HG02571 (cell line): ENCODE data around the gene ADIRF.
"Not testable (repeated sequence)": the region's sequence is repeated elsewhere in the genome, so short reads cannot be mapped to it uniquely, and the experiment has no call there.

Experiments
- ATAC-seq: cut with Tn5 transposase; IDR thresholded peaks from one replicate; pipeline ENCODE4 v1.9.1; 2021; ENCODE audit warnings: mild to moderate bottlenecking, moderate library complexity; ENCODE audit not compliant: unreplicated experiment

Gene ADIRF

GRCh38 chr10:86968271-86968993 lies at the start of gene ADIRF:
Gene ADIRF, plus strand, starts transcription at chr10:86968482. Its CDS starts 63 bp downstream, at chr10:86968545.
- no peak for ATAC-seq

DNA sequence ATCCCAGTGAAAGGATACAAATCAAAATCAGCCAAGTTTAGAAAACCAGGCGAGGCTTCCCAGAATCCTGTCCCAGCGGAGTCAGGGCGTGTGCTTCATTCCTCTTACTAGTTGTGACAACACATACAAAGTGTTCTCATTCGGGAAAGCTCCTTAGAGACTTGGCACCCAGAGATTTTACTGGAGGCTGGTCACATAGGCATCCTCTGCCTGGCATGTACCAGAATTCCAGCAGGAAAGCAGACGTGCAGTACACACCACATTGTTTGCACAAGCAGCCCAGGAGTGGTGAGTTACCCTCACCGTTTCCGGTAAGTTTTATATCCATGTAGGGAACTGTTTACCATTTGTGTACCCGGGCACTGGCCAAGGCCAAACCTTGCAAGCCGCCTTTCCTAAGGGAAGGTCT lies 45.7 kb upstream of the ADIRF start:
- no peak for ATAC-seq

- no peak for ATAC-seq
These were observed 38.6 kb upstream of the ADIRF start for GRCh38 chr10:86929468-86930380.

DNA sequence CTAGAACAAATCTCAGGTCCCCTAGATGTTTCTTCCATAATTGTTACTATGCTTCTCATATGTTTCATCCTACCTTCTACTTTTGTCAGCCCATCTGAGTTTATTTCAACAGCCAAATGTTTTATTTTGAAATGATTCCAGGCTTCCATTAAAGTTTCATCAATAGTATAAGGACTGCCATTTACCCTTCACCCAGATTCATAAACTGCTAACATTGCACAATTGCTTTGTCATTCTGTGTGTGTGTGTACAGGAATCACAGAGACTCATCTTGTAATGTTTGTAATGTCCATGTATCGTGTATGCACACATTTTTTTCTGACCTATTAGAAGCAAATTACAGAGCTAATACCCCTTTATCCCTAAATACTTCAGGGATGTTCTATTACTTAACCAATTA lies 36.4 kb upstream of the ADIRF start:
- no peak for ATAC-seq

GRCh38 chr10:86932674-86933073 lies 35.6 kb upstream of the ADIRF start:
- ATAC-seq = no peak

DNA sequence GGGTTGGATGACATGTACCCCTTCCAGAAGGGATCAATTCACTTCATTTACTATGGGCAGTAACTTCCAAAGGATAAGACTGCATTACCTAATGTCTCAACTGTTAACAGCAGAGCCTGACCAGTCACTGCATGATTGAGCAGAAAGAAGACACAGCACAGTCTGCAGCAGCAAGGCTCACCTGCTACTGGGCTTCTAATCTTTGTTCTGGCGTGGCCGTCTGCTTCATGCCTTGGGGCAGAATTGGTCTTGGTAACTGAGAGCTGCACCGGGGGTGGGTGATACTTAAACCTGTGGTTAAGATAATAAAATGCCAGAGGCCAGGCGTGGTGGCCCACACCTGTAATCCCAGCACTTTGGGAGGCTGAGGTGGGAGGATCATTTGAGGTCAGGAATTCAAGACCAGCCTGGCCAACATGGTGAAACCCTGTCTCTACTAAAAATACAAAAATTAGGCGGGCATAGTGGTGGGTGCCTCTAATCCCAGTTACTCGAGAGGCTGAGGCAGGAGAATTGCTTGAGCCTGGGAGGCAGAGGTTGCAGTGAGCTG lies 34.0 kb upstream of the ADIRF start:
- not testable (repeated sequence) for ATAC-seq

DNA sequence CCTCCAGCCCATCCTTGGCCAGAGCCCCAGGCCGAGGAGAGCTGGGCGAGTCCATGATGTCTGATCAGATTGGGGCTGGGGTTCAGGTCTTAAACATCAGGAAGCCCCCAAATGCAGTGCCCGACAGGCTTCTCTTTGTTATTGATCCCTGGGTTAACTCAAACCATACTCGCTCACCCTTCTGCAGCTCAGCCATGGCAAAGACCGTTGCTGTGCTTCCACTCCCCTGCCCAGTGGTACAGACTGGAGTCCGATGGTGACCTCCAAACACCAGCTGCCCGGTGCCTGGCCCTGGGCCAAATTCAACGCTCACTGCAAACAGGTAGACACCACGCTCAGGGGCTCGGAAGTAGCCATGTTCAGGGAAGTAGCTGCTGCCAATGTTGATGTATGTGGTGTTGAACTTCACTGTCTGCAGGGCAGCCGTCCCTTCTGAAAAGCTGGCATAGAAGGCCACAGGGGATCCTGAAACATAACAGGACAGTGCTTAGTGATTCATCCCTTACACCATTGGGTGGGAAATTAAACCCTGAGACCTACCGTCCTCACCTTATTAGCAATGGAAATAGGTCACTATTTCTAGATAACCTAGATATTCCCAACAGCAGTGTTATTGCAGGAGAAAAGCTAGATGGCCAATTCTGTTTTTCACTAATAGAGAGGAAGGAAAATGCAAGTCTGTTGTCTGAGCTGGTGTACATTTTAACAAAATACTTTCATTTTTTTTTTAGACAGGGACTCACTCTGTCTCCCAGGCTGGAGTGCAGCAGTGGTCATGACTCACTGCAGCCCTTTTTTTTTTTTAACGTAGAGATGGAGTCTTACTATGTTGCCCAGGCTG lies 31.4 kb upstream of the ADIRF start:
- no peak for ATAC-seq

- no peak for ATAC-seq
These were observed 30.7 kb upstream of the ADIRF start for GRCh38 chr10:86937502-86938154.

GRCh38 chr10:86938260-86938659 lies 30.0 kb upstream of the ADIRF start:
- no peak for ATAC-seq

DNA sequence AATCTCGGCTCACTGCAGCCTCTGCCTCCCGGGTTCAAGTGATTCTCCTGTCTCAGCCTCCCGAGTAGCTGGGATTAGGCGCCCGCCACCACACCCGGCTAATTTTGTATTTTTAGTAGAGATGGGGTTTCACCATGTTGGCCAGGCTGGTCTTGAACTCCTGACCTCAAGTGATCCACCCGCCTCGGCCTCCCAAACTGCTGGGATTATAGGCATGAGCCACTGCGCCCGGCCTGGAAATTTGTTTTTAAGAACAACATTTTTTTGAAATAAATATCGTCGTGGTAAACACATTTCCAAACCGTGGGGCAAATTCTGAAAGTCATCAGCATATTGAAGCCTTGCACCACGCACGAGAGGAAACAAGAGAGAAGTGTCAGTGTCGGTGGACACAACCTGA lies 28.2 kb upstream of the ADIRF start:
- not testable (repeated sequence) for ATAC-seq

DNA sequence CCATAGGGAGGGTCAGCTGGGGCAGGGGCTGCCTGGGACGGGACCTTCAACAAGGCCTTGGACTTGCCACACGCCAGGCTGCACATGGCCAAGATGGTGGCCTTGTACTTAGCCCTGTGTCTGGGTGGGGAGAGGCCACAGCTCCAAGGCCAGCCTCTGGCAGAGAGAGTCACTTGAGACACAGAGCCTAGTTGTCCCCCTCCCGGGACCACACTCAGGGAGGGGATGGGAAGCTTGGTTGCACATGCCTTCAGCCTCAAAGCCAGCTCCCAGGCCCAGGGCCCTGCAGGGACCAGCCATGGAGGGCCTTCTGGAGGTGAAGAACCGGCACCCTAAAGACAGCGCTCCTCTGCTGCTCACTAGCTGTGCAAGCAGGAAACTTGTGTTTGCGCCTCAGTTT lies 27.6 kb upstream of the ADIRF start:
- ATAC-seq = no peak

DNA sequence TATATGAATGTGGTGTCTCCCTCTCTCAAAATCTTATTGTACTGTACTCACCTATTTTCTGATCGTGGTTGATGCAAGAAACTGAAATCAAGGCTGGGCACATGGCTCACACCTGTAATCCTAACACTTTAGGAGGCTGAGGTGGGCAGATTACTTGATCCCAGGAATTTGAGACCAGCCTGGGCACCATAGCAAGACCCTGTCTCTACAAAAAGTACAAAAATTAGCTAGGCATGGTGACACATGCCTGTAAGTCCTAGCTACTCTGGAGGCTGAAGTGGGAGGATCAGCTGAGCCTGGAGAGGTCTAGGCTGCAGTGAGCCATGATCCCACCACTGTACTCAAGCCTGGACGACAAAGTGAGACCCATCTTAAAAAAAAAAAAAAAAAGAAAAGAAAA lies 26.9 kb upstream of the ADIRF start:
- ATAC-seq = no peak

- ATAC-seq = no peak
These were observed 26.3 kb upstream of the ADIRF start for GRCh38 chr10:86941991-86942421.

GRCh38 chr10:86942441-86943315 lies 25.6 kb upstream of the ADIRF start:
- ATAC-seq = no peak

DNA sequence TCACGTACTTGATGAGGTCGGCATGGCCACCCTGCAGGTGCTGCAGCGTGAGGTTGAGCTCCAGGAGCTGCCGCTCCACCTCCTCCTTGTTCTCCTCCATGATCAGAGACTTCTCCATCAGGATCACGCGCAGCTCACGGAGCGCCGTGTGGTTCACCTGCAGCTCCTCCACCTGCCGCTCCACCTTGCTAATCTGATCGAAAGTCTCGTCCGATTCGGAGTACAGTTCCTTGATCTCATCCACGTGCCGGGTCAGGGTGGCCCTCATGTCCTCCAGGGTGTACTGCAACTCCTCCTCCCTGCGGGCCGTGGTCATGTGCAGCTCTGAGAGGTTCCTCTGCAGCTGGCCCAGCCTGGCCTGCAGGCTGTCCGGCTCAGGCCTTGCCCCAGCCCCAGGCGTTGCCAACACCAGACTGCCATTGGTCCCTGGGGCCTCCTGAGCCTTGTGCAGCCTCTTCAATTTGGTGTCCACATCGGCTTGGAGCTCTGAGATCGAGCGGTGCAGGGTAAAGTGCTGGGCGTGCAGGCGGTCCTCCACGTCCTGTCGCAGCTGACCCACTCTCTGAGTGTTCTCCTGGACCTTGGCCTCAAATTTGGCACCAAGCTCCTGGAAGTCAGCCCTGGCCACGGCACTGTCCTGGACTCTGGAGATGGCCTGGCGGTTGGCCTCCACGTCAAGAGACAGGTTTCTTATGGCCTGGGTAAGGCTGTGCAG lies 24.8 kb upstream of the ADIRF start:
- no peak for ATAC-seq

DNA sequence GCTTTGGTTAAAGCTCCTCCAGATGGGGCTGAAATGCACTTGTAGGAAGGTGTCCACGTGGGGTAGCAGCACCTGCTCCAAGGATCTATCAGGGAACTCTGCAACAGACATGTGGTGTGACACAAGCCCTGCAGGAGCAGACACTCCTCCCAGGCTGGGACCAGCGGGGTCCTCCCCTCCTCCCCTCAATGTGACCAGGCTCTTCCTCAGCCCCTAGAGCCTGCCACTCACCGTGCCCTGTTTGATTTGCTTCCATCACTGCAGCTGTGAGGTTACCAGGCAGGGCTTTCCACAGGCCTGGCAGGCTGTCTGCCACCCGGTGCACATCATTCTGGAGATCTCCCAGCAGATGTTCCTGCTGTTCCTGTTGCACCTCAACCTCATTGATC lies 24.3 kb upstream of the ADIRF start:
- ATAC-seq = no peak

DNA sequence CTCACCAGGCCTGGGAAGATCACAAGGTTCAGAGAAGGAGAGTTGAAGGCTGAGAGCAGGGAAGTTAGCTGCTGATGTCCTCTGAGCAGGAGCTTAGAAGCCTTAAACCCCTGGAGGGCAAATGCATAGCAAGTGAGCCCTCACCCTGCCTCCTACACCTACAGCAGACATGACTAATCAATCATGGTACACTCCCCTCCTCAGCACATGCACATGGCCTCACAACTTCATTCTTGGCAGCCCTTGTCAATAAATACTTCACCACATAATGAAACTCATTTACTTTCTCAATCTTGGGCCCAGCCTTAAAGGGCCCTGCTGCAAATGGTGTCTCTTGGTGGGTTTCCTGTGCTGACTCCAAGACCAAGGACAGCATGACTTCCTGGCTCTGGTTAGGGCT lies 23.8 kb upstream of the ADIRF start:
- ATAC-seq = no peak

GRCh38 chr10:86944907-86945306 lies 23.4 kb upstream of the ADIRF start:
- no peak for ATAC-seq
